Esophagus squamous epithelium (tissue), 4 donors: Measurements from ENCODE around the gene RIMS3.

Experiments used
- POLR2A ChIP-seq, 4 donors: fragments of 450-650 bp; IDR thresholded peaks; one replicate each; pipeline ENCODE4 v1.6.1; 2017; ENCODE audit warnings: antibody characterized with exemption in 4 of 4, mild to moderate bottlenecking in 4 of 4, moderate library complexity in 3 of 4
- TF ChIP-seq, protein P1 (sequence below), 6 experiments: fragments of 450-650 bp in 4 of 6; fragments of 200-600 bp in 2 of 6; sonication (generic) in 2 of 6; IDR thresholded peaks; one replicate each; pipeline ENCODE4 v1.5.1; 2016 to 2019; ENCODE audit warnings: antibody characterized with exemption in 6 of 6, mild to moderate bottlenecking in 4 of 6, moderate library complexity in 4 of 6

DNA sequence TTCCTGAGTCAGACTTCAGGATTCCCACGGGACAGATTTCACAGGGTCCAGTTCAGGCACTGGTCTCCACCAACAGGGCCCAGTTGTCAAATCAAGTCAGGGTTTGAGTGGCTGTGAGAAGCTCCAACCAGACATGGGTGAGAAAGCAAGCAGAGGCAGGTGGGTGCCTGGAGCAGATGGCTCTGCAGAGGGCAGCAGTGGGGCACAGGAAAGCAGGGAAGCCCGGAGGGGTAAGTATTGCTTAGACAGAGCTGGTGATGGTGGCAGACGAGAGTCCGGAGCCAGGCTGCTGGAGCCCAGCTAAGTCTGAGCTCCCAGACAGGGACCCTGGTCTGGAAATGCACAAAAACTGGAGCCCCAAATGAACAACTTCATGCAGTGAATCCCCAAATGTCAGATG is 40.4 kb downstream of the RIMS3 start:
- TF ChIP-seq, protein P1, sequence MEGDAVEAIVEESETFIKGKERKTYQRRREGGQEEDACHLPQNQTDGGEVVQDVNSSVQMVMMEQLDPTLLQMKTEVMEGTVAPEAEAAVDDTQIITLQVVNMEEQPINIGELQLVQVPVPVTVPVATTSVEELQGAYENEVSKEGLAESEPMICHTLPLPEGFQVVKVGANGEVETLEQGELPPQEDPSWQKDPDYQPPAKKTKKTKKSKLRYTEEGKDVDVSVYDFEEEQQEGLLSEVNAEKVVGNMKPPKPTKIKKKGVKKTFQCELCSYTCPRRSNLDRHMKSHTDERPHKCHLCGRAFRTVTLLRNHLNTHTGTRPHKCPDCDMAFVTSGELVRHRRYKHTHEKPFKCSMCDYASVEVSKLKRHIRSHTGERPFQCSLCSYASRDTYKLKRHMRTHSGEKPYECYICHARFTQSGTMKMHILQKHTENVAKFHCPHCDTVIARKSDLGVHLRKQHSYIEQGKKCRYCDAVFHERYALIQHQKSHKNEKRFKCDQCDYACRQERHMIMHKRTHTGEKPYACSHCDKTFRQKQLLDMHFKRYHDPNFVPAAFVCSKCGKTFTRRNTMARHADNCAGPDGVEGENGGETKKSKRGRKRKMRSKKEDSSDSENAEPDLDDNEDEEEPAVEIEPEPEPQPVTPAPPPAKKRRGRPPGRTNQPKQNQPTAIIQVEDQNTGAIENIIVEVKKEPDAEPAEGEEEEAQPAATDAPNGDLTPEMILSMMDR (IDR thresholded peaks at IDR 0.05), result peak in 4 of 6 experiments; percentile 7 to 48 (median 18)
- TF ChIP-seq POLR2A (IDR thresholded peaks at IDR 0.05), result no peak
